Loucy (cell line): ENCODE measurements around the gene DAZL.

Experiments used
- CTCF ChIP-seq: fragments of 200-600 bp; sonication (generic); conservative IDR thresholded peaks from 2 replicates; pipeline ENCODE4 v1.5.1; 2014; ENCODE audit warnings: mild to moderate bottlenecking, antibody characterized with exemption, low read length
- EZH2phosphoT487 ChIP-seq: fragments of 200-600 bp; IDR thresholded peaks from 2 replicates; pipeline ENCODE4 v1.6.1; 2018; ENCODE audit warnings: antibody characterized with exemption, mild to moderate bottlenecking, moderate library complexity, borderline replicate concordance

- TF ChIP-seq CTCF (no peak), EZH2phosphoT487 (no peak)
Observed at GRCh38 chr3:16568532-16568931, 36.7 kb downstream of the DAZL start.
